ENCODE measurements around the gene RBM47.

The RBM47 gene

DNA sequence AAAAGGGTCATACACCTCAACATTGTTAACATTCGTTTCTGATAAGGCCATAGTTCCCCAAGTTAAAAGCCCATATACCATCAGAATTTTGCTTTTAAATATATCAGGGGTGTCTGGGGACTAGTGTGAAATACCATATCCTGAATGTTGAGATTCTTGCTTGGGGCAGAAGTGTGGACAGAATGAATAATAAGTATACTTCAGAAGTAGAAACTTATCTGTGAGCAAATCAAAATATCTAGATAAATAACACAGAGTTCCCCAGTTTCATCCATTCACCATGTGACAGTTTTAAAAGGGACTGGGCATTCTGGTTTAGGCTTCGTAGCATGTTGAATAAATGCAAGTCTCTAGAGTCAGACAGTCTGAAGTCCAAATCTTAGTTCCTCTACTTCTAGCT is 184.0 kb downstream of the RBM47 start:
- Histone ChIP-seq H3K79me1 (replicated peaks; ENCODE audit: low read length, poor library complexity, severe bottlenecking) (no peaks in the 10 kb centered on the region), H3K4me3 (ENCODE audit: insufficient read depth in 1 of 2, low read depth in 1 of 2, low read length in 2 of 2) (no peak overlapping the region), H2BK5ac (ENCODE audit: low read depth, low read length, poor library complexity, severe bottlenecking) (no peak overlapping the region), H3K4me1 (ENCODE audit: control insufficient read depth, insufficient read depth, low read depth, low read length) (peaks cover 1% of the 10 kb centered on the region), H4K91ac (ENCODE audit: low read length) (no peak overlapping the region), H2BK120ac (ENCODE audit: low read depth, low read length) (no peak overlapping the region), H3K4ac (ENCODE audit: low read depth in 1 of 2, low read length in 2 of 2) (no peak overlapping the region), H3K18ac (ENCODE audit: low read depth in 1 of 2, low read length in 2 of 2) (no peak overlapping the region), H3K36me3 (ENCODE audit: control insufficient read depth in 1 of 2, insufficient read depth in 2 of 2, low read depth in 1 of 2, low read length in 2 of 2) (no peaks in the 10 kb centered on the region), H4K8ac (ENCODE audit: low read length) (no peak overlapping the region), H2AK5ac (ENCODE audit: low read length, severe bottlenecking) (no peak overlapping the region), H3K4me2 (ENCODE audit: low read length, poor library complexity, severe bottlenecking) (no peak overlapping the region), H3K9ac (ENCODE audit: low read length) (no peak overlapping the region), H3K23ac (ENCODE audit: low read length in 2 of 2) (no peak overlapping the region), H3K9me3 (ENCODE audit: control insufficient read depth, low read length) (no peaks in the 10 kb centered on the region), H2BK12ac (ENCODE audit: low read length in 2 of 2) (no peak overlapping the region), H3K27ac (ENCODE audit: low read length, poor library complexity, severe bottlenecking) (no peak overlapping the region), H3K14ac (ENCODE audit: low read length in 2 of 2) (no peak overlapping the region), H2AFZ (ENCODE audit: low read depth, low read length) (no peak overlapping the region), H2BK15ac (ENCODE audit: low read depth, poor library complexity, severe bottlenecking) (no peak overlapping the region), H3K27me3 (ENCODE audit: control insufficient read depth in 1 of 2, insufficient read depth in 1 of 2, low read length in 2 of 2) (no peaks in the 10 kb centered on the region)
- WGBS: 60% methylated on average over 1 of the region's 2 CpGs
- DNase-seq: no peak

DNA sequence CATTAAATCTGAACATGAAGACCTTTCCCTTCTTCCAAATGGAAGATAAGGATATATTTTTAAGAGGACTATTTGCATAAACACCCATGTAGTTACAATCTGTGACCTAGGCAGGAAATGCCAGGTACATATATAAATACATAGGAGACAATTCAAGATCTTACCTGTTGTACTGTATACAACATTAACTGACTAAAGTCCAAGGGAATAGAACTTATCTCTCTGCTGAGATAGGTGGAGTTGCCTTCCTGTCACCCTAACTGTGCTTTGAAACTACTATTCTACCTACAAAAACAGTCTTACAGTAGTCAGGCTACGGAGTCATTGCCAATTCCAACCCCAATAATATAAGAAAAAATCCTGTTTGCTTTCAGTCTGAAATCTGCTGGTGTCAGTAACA is 188.2 kb downstream of the RBM47 start:
- Histone ChIP-seq H2BK12ac (ENCODE audit: low read length in 2 of 2) (no peak overlapping the region), H4K8ac (ENCODE audit: low read length) (no peak overlapping the region), H3K14ac (ENCODE audit: low read length in 2 of 2) (no peak overlapping the region), H3K36me3 (ENCODE audit: control insufficient read depth in 1 of 2, insufficient read depth in 2 of 2, low read depth in 1 of 2, low read length in 2 of 2) (peaks cover 0 to 13% of the 10 kb centered on the region in 2 experiments), H3K79me1 (replicated peaks; ENCODE audit: low read length, poor library complexity, severe bottlenecking) (no peaks in the 10 kb centered on the region), H3K27ac (ENCODE audit: low read length, poor library complexity, severe bottlenecking) (no peak overlapping the region), H2BK5ac (ENCODE audit: low read depth, low read length, poor library complexity, severe bottlenecking) (no peak overlapping the region), H3K4ac (ENCODE audit: low read depth in 1 of 2, low read length in 2 of 2) (no peak overlapping the region), H3K4me3 (ENCODE audit: insufficient read depth in 1 of 2, low read depth in 1 of 2, low read length in 2 of 2) (no peak overlapping the region), H2AFZ (ENCODE audit: low read depth, low read length) (no peak overlapping the region), H3K27me3 (ENCODE audit: control insufficient read depth in 1 of 2, insufficient read depth in 1 of 2, low read length in 2 of 2) (no peaks in the 10 kb centered on the region), H2BK120ac (ENCODE audit: low read depth, low read length) (no peak overlapping the region), H2AK5ac (ENCODE audit: low read length, severe bottlenecking) (no peak overlapping the region), H3K23ac (ENCODE audit: low read length in 2 of 2) (no peak overlapping the region), H3K9ac (ENCODE audit: low read length) (no peak overlapping the region), H4K91ac (ENCODE audit: low read length) (no peak overlapping the region), H3K4me2 (ENCODE audit: low read length, poor library complexity, severe bottlenecking) (no peak overlapping the region), H3K4me1 (ENCODE audit: control insufficient read depth, insufficient read depth, low read depth, low read length) (peaks cover 1% of the 10 kb centered on the region), H3K18ac (ENCODE audit: low read depth in 1 of 2, low read length in 2 of 2) (no peak overlapping the region), H2BK15ac (ENCODE audit: low read depth, poor library complexity, severe bottlenecking) (no peak overlapping the region), H3K9me3 (ENCODE audit: control insufficient read depth, low read length) (no peaks in the 10 kb centered on the region)
- DNase-seq: no peak
- WGBS: 93% methylated on average over 1 of the region's 1 CpG

DNA sequence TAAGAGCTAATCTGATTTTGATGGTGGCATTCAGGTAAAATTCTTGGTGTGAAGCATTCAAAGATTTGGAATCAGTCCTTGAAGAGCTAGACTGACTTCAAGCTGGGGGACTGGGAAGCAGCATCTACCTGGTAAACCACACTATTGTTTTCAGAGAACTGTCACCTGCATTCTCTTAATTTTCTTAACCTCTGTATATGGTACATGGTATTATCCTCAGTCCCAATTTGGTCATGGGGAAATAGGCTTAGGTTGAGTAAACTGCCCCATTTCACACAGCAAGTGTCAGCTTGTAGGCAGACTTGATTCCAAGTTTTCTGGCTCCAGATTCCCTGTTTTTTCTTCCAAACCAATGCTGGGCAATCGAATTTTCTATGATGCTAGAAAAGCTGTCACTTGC is 190.1 kb downstream of the RBM47 start:
- Histone ChIP-seq H3K79me1 (replicated peaks; ENCODE audit: low read length, poor library complexity, severe bottlenecking) (no peaks in the 10 kb centered on the region), H3K27me3 (ENCODE audit: control insufficient read depth in 1 of 2, insufficient read depth in 1 of 2, low read length in 2 of 2) (no peaks in the 10 kb centered on the region), H2BK120ac (ENCODE audit: low read depth, low read length) (no peak overlapping the region), H3K4me3 (ENCODE audit: insufficient read depth in 1 of 2, low read depth in 1 of 2, low read length in 2 of 2) (no peak overlapping the region), H3K18ac (ENCODE audit: low read depth in 1 of 2, low read length in 2 of 2) (no peak overlapping the region), H2AK5ac (ENCODE audit: low read length, severe bottlenecking) (no peak overlapping the region), H2BK5ac (ENCODE audit: low read depth, low read length, poor library complexity, severe bottlenecking) (no peak overlapping the region), H2BK15ac (ENCODE audit: low read depth, poor library complexity, severe bottlenecking) (no peak overlapping the region), H2BK12ac (ENCODE audit: low read length in 2 of 2) (no peak overlapping the region), H3K4me2 (ENCODE audit: low read length, poor library complexity, severe bottlenecking) (no peak overlapping the region), H4K8ac (ENCODE audit: low read length) (no peak overlapping the region), H2AFZ (ENCODE audit: low read depth, low read length) (no peak overlapping the region), H4K91ac (ENCODE audit: low read length) (no peak overlapping the region), H3K23ac (ENCODE audit: low read length in 2 of 2) (no peak overlapping the region), H3K27ac (ENCODE audit: low read length, poor library complexity, severe bottlenecking) (no peak overlapping the region), H3K9me3 (ENCODE audit: control insufficient read depth, low read length) (no peaks in the 10 kb centered on the region), H3K9ac (ENCODE audit: low read length) (no peak overlapping the region), H3K4me1 (ENCODE audit: control insufficient read depth, insufficient read depth, low read depth, low read length) (peaks cover 3% of the 10 kb centered on the region), H3K36me3 (ENCODE audit: control insufficient read depth in 1 of 2, insufficient read depth in 2 of 2, low read depth in 1 of 2, low read length in 2 of 2) (peaks cover 0 to 13% of the 10 kb centered on the region in 2 experiments), H3K14ac (ENCODE audit: low read length in 2 of 2) (no peak overlapping the region), H3K4ac (ENCODE audit: low read depth in 1 of 2, low read length in 2 of 2) (no peak overlapping the region)
- no peak for DNase-seq
- WGBS: 75% methylated on average over 1 of the region's 1 CpG

DNA sequence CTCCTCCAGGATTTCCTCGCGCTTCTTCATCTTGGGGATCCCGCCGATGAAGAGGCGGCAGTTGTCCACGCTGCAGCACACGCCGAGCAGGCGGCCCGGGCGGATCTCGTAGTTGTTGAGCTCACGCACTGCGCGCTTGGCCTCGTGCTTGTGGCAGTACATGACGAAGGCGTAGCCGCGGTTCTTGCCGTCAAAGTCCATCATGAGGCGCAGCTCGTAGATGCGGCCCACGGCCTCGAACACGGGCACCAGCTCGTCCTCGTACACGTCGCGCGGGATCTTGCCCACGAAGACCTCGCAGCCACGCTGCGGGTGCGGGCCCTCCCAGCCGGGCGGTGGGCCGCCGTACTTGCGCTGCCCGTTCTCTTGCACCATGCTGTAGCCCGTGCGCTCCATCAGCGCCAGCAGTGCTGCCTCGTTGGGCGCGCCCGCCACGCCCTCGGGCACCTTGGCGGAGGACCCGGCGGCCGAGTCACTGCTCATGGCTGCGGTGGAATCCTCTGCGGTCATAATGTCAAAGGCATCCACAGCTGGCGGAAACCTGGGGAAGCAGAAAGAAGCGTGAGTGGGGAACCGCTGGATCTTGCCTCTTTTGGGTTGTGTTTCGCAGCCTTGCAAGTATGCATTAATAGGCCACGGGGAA is 191.2 kb downstream of the RBM47 start:
- Histone ChIP-seq H2BK5ac (ENCODE audit: low read depth, low read length, poor library complexity, severe bottlenecking) (no peak overlapping the region), H2BK12ac (ENCODE audit: low read length in 2 of 2) (no peak overlapping the region), H3K27ac (ENCODE audit: low read length, poor library complexity, severe bottlenecking) (no peak overlapping the region), H2AFZ (ENCODE audit: low read depth, low read length) (no peak overlapping the region), H3K9ac (ENCODE audit: low read length) (no peak overlapping the region), H2BK120ac (ENCODE audit: low read depth, low read length) (no peak overlapping the region), H4K91ac (ENCODE audit: low read length) (no peak overlapping the region), H3K4me2 (ENCODE audit: low read length, poor library complexity, severe bottlenecking) (no peak overlapping the region), H3K36me3 (ENCODE audit: control insufficient read depth in 1 of 2, insufficient read depth in 2 of 2, low read depth in 1 of 2, low read length in 2 of 2) (peaks cover 0 to 13% of the 10 kb centered on the region in 2 experiments), H3K14ac (ENCODE audit: low read length in 2 of 2) (no peak overlapping the region), H3K4me3 (ENCODE audit: insufficient read depth in 1 of 2, low read depth in 1 of 2, low read length in 2 of 2) (peak overlapping the region in 1 of 2 experiments; percentile 40), H2AK5ac (ENCODE audit: low read length, severe bottlenecking) (no peak overlapping the region), H3K27me3 (ENCODE audit: control insufficient read depth in 1 of 2, insufficient read depth in 1 of 2, low read length in 2 of 2) (no peaks in the 10 kb centered on the region), H3K4ac (ENCODE audit: low read depth in 1 of 2, low read length in 2 of 2) (no peak overlapping the region), H4K8ac (ENCODE audit: low read length) (peak overlapping the region; percentile 47), H3K18ac (ENCODE audit: low read depth in 1 of 2, low read length in 2 of 2) (no peak overlapping the region), H3K4me1 (ENCODE audit: control insufficient read depth, insufficient read depth, low read depth, low read length) (peaks cover 3% of the 10 kb centered on the region), H3K9me3 (ENCODE audit: control insufficient read depth, low read length) (no peaks in the 10 kb centered on the region), H3K79me1 (replicated peaks; ENCODE audit: low read length, poor library complexity, severe bottlenecking) (no peaks in the 10 kb centered on the region), H2BK15ac (ENCODE audit: low read depth, poor library complexity, severe bottlenecking) (no peak overlapping the region), H3K23ac (ENCODE audit: low read length in 2 of 2) (no peak overlapping the region)
- DNase-seq: no peak
- WGBS: 96% methylated on average over 64 of the region's 64 CpGs
